GM20000 (cell line): ENCODE results near the gene KCND3.

Experiments used
- DNase-seq: peaks from one replicate; pipeline ENCODE4 v3.0.0; 2012; ENCODE audit warnings: low spot score
- TF ChIP-seq, protein P1 (sequence below): IDR thresholded peaks from 2 replicates; pipeline ENCODE4 v1.5.1; 2012; ENCODE audit warnings: mild to moderate bottlenecking, control low read depth; ENCODE audit errors: extremely low read depth, missing control alignments

Gene KCND3

DNA sequence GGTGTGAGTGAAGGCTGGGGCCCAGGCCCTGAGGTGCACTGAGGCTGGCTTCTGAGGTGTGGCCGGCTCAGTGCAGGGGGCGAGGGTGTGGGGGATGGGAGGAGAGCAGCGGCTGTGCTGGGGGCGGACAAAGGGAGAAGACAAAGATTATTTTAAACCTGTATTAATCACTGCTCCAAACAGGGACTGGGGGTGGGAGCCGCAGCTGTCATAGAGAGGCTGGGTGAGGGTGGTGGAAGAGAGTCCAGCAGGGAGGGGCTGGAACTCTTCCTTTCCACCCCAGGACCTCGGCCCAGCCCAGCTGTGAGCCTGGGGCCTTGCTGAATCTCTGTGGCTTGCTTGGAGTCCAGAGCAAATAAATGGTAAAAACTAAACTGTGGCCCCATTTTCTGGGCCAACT, 106.9 kb downstream of the KCND3 start:
- TF ChIP-seq, protein P1, sequence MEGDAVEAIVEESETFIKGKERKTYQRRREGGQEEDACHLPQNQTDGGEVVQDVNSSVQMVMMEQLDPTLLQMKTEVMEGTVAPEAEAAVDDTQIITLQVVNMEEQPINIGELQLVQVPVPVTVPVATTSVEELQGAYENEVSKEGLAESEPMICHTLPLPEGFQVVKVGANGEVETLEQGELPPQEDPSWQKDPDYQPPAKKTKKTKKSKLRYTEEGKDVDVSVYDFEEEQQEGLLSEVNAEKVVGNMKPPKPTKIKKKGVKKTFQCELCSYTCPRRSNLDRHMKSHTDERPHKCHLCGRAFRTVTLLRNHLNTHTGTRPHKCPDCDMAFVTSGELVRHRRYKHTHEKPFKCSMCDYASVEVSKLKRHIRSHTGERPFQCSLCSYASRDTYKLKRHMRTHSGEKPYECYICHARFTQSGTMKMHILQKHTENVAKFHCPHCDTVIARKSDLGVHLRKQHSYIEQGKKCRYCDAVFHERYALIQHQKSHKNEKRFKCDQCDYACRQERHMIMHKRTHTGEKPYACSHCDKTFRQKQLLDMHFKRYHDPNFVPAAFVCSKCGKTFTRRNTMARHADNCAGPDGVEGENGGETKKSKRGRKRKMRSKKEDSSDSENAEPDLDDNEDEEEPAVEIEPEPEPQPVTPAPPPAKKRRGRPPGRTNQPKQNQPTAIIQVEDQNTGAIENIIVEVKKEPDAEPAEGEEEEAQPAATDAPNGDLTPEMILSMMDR: no peak
- DNase-seq: no peak

DNA sequence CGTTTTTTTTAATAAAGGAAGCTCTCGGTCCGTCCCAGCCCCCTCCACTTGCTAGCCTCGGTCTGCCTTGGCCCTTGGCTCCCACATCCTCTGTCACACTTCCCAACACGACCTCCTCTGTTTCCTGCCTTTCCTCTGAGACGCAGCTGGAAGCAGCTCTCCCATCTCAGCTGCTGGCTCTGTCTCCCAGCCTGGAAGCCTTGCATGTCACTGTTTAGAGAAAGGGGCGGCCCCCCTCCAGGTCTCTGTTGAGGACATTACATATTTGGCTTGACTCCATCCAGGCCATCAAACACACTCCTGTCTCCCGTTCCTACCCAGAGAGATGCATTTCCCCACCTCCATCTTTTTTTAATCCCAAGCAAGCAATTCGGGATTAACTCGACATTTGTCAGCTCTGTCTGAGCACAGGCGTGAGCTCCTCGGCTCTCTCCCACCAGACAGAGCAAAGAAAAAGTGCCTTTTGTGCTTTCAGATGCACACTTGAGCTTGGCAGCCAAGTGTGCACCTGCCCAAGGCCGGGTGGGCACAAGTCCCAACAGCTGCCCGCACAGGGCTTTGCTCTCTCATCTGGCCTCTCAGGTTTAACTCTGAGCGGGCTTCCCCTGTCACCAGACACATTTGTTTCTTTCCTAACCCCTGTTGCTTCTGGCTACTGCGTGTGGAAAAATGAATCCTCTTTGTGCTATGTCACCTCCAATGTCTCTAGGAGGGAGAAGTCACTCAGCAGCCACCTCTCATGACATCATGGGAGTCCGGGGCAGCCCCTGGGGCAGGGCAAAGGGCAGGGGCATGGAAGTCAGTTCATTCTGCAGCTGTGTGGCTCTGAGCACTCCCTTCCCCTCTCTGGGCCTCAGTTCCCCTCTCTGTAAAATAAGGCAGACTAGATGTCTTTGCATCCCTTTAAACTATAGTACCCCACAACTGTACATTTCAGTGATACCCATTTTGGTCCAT, 108.3 kb downstream of the KCND3 start:
- TF ChIP-seq, protein P1: no peak
- DNase-seq: no peak

DNA sequence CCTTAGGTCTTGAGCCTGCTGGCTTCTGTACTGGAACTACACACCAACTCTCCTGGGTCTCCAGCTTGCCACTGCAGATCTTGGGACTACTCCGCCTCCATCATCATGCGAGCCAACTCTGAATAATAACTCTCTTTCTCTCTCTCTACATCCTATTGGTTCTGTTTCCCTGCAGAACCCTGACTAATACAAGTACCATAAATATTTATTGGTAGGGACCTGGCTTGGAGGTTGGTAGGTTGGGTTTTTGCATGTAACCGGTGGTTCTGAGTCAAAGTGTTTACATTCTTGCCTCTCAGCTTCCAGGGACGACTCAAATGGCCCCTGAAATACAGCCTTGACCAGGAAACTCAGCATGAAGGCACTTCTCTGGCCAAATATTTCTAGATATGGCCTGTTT, 110.4 kb downstream of the KCND3 start:
- no peak for DNase-seq
- TF ChIP-seq, protein P1: no peak

DNA sequence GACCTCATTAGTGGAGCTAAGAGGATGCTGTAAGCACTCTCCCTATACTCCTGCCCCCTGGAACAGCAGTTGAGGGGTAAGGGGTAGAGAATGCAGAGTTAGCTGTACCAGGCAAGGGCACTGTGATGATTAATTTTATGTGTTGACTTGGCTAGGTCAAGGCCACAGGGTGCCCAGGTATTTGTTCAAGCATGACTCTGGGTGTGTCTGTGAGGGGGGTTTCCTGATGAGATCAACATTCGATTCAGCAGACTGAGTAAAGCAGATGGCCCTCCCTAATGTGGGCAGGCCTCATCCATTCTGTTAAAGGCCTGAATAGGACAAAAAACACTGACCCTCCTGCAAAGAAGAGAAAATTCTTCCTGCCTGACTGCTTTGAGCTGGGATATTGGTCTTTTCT, 110.8 kb downstream of the KCND3 start:
- TF ChIP-seq, protein P1: no peak
- DNase-seq: no peak

DNA sequence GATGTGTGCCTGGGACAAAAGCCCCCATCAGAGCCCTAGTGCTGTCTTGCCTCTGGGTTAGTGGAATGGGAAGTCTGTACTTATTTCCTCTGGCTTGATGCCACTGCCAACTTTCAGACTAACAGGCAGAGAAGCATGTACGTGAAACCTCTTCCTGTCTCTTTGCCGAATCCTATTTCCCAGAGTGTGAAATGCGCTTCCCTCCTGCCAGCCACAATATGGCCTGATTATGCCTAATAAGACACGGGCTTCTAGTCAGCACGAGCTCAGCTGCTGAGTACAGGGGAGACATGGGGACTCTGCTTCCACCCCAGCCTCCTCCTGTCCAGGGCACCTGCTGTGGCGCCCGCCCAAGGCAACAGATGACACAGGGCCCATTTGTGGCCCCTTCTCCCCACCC, 111.4 kb downstream of the KCND3 start:
- no peak for DNase-seq
- TF ChIP-seq, protein P1: no peak

DNA sequence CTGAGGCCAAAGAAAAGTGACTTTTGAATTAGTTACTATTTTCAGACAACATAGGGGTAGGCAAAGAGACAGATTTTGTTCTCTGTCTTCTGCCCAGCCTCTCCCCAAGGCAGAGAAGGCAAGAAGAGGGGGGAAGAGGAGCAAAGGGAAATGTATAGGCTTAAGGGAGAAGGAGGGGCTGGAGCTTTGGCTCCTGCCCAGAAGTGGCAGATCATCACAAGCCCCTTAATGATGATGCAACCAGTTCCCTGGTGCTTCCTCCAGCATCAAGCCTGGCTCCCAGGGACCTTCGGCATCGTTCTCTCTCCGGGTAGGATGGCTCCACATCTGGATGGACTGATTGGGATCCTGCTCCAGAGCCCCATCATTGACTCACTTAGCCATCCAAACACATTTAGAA, 112.8 kb downstream of the KCND3 start:
- no peak for DNase-seq
- TF ChIP-seq, protein P1: no peak

DNA sequence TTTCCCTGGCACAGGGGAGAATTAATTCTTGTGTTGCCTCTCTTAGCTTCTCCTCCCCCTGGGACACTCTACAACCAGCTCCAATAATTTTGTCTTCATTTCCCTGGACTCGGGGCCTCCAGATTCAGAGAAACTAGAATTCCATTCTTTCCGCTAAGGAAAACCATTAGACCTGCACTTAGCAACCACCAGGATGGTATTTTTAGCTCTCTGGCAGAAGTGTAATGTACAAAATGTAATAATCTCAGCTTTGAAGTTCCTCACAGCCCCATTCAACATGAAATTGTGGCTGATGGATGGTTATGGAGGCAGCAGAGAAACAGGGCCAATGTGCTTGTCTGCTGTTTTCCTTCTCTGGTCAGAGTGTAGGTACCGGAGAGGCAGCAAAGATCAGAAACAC, 113.8 kb downstream of the KCND3 start:
- DNase-seq: no peak
- TF ChIP-seq, protein P1: no peak
